Measurements from ENCODE around the gene FBXL22.

DNA sequence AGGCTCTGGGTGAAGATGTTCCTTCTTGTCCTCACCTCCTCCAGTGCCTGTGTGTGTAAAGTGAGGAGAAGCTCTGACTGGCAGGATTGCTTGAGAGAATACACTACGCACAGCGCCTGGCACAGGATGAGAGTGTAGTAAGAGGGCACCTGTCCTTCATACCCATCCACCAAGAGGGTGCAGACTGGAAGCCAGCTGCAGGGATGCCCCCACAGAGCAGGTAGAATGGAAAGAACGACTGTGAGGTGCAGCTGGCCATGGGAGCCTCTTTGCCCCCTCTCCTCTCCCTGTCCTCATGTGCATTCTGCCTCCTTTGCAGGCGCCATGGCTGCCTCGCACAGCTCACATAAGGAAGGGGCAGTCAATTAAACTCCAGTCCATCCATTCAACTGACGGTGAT is 12.3 kb downstream of the FBXL22 start:
- TF ChIP-seq, protein P1, sequence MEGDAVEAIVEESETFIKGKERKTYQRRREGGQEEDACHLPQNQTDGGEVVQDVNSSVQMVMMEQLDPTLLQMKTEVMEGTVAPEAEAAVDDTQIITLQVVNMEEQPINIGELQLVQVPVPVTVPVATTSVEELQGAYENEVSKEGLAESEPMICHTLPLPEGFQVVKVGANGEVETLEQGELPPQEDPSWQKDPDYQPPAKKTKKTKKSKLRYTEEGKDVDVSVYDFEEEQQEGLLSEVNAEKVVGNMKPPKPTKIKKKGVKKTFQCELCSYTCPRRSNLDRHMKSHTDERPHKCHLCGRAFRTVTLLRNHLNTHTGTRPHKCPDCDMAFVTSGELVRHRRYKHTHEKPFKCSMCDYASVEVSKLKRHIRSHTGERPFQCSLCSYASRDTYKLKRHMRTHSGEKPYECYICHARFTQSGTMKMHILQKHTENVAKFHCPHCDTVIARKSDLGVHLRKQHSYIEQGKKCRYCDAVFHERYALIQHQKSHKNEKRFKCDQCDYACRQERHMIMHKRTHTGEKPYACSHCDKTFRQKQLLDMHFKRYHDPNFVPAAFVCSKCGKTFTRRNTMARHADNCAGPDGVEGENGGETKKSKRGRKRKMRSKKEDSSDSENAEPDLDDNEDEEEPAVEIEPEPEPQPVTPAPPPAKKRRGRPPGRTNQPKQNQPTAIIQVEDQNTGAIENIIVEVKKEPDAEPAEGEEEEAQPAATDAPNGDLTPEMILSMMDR (IDR thresholded peaks at IDR 0.05; ENCODE audit: low read depth, low read length), result no peak
- TF ChIP-seq EZH2phosphoT487 (IDR thresholded peaks at IDR 0.05; ENCODE audit: low read depth), result no peak
